PC-9 (cell line): Measurements from ENCODE around the gene CUTC. TPM values are rescaled to one million over a fixed set of nuclear protein-coding genes. Genes with fewer than 3 reads are reported as not detected.

Experiments
- BruUV-seq: library from RNA; stranded (reverse); fragments of 400-500 nt; replicated peaks from 2 replicates; lab custom pipeline; 2021; lab: Mats Ljungman, UMichigan
- CTCF ChIA-PET: fragments of 300-600 bp; sonication (Branson Sonifier 250); formaldehyde crosslinking; loops from one replicate; lab custom pipeline; 2022; ENCODE audit warnings: antibody characterized with exemption; lab: Charles Lee
- POLR2A ChIA-PET: fragments of 300-600 bp; sonication (Branson Sonifier 250); formaldehyde crosslinking; loops from one replicate; lab custom pipeline; 2022; ENCODE audit warnings: antibody characterized with exemption; ENCODE audit not compliant: unreplicated experiment; lab: Charles Lee
- DNase-seq, 2 experiments: peaks; one replicate each; pipeline versions ENCODE4 v3.0.0 to v3.0.0-alpha.2; 2015 to 2022; ENCODE audit warnings: mixed read lengths in 1 of 2
- H2AFZ ChIP-seq: fragments of 200-600 bp; sonication (generic); 2 replicates; pipeline ENCODE4 v1.8.1; 2017; ENCODE audit warnings: antibody characterized with exemption
- H3F3A ChIP-seq: fragments of 200-600 bp; sonication (generic); 2 replicates; pipeline ENCODE4 v1.8.1; 2017; ENCODE audit warnings: antibody characterized with exemption, mild to moderate bottlenecking, low read depth; ENCODE audit not compliant: insufficient read depth
- H3K27ac ChIP-seq: fragments of 200-600 bp; sonication (generic); 2 replicates; pipeline ENCODE4 v1.6.1; 2016; ENCODE audit warnings: mixed run types
- H3K27me3 ChIP-seq: fragments of 200-600 bp; sonication (generic); 2 replicates; pipeline ENCODE4 v1.6.1; 2016; ENCODE audit warnings: low read depth, mixed run types; ENCODE audit not compliant: insufficient read depth
- H3K36me3 ChIP-seq: fragments of 200-600 bp; sonication (generic); 2 replicates; pipeline ENCODE4 v1.6.1; 2016; ENCODE audit warnings: low read depth, mixed run types
- H3K4me1 ChIP-seq: fragments of 200-600 bp; sonication (generic); replicated peaks from 2 replicates; pipeline ENCODE4 v1.6.1; 2016; ENCODE audit warnings: mixed run types; ENCODE audit not compliant: insufficient read depth
- H3K4me2 ChIP-seq: fragments of 200-600 bp; sonication (generic); 2 replicates; pipeline ENCODE4 v1.6.1; 2017; ENCODE audit warnings: mixed run types
- H3K4me3 ChIP-seq: fragments of 200-600 bp; sonication (generic); 2 replicates; pipeline ENCODE4 v1.6.1; 2016; ENCODE audit warnings: mixed run types
- H3K79me2 ChIP-seq: fragments of 200-600 bp; sonication (generic); 2 replicates; pipeline ENCODE4 v1.6.1; 2017; ENCODE audit warnings: low read depth, mixed run types
- H3K9me2 ChIP-seq: fragments of 200-600 bp; sonication (generic); 2 replicates; pipeline ENCODE4 v1.8.1; 2017; ENCODE audit warnings: mild to moderate bottlenecking; ENCODE audit not compliant: insufficient read depth
- H3K9me3 ChIP-seq: fragments of 200-600 bp; sonication (generic); 2 replicates; pipeline ENCODE4 v1.8.1; 2016; ENCODE audit warnings: low read depth; ENCODE audit not compliant: insufficient read depth
- H4K20me1 ChIP-seq: fragments of 200-600 bp; sonication (generic); 2 replicates; pipeline ENCODE4 v1.8.1; 2017; ENCODE audit not compliant: insufficient read depth
- EZH2 ChIP-seq: fragments of 200-600 bp; sonication (generic); IDR thresholded peaks from 2 replicates; pipeline ENCODE4 v1.8.0; 2017; ENCODE audit warnings: antibody characterized with exemption, low read depth
- intact Hi-C: fragments of 100-400 bp; cut with micrococcal nuclease; formaldehyde crosslinking; loops from one replicate; pipeline ENCODE4 v1.10.0; 2022; ENCODE audit not compliant: unreplicated experiment
- total RNA-seq: library from RNA; stranded (reverse); gene quantifications from 2 replicates; pipeline ENCODE4 v1.2.3, GENCODE V29; 2021
- TF ChIP-seq, protein P1 (sequence below): fragments of 200-600 bp; sonication (generic); conservative IDR thresholded peaks from 2 replicates; pipeline ENCODE4 v1.6.1; 2017; ENCODE audit warnings: mixed run types, antibody characterized with exemption, mild to moderate bottlenecking, moderate library complexity

The CUTC gene
- total RNA-seq, 1 experiment from 2014 or later = 7.6 TPM

DNA sequence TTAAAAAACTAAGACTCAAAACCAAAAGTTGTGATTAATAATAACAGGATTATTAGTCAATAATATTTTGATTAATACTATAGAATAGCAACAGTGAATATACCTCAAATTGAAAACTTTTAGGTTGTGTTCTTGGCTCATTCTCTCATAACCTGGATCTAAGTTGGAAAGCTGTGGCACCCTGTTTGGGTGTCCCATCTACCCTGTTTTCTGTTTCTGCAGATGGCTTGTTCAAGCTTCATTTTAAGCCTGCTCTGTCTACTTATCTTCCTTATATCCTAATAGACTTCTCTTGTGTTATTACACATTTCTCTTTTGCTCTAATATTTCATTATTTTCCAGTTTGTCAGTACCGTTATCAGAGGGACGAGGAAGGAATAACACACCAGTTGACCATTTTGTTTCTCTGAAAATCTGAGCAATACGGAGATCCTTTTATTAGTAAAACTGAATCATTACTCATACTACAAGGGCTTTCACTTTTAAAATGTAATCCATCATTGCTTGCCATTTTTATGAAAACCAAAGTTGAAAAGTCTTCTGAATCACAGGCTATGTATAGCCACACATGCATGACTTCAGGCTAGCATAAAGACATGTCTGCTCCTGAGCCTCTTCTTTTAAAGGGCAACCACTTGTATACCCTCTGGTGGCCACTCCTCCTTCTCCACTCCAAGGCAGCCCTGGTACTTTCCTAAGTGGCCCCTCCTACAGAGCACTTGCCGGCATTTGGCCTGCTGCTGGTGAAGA, 22.4 kb upstream of the CUTC start:
- intact Hi-C loops = loop anchor here (2.0 to 5.0 kb wide), 3 partner anchors 91 to 312 kb away; no protein-coding TSS in a partner anchor
- ChIA-PET CTCF (no interaction called here), POLR2A (no interaction called here)
- Histone ChIP-seq H3K27ac (0 out of 2 replicates have a peak overlapping the region, but pooled peaks have one; percentile 68), H3K9me3 (no peaks in the 10 kb centered on the region), H2AFZ (no peak overlapping the region), H3K4me2 (no peak overlapping the region), H3F3A (no peaks in the 10 kb centered on the region), H3K36me3 (peaks cover 12% of the 10 kb centered on the region), H3K79me2 (no peaks in the 10 kb centered on the region), H3K27me3 (no peaks in the 10 kb centered on the region), H4K20me1 (no peaks in the 10 kb centered on the region), H3K4me1 (no peaks in the 10 kb centered on the region), H3K9me2 (no peaks in the 10 kb centered on the region), H3K4me3 (no peak overlapping the region)
- BruUV-seq = no TSS peak
- no peak for TF ChIP-seq EZH2
- TF ChIP-seq, protein P1, sequence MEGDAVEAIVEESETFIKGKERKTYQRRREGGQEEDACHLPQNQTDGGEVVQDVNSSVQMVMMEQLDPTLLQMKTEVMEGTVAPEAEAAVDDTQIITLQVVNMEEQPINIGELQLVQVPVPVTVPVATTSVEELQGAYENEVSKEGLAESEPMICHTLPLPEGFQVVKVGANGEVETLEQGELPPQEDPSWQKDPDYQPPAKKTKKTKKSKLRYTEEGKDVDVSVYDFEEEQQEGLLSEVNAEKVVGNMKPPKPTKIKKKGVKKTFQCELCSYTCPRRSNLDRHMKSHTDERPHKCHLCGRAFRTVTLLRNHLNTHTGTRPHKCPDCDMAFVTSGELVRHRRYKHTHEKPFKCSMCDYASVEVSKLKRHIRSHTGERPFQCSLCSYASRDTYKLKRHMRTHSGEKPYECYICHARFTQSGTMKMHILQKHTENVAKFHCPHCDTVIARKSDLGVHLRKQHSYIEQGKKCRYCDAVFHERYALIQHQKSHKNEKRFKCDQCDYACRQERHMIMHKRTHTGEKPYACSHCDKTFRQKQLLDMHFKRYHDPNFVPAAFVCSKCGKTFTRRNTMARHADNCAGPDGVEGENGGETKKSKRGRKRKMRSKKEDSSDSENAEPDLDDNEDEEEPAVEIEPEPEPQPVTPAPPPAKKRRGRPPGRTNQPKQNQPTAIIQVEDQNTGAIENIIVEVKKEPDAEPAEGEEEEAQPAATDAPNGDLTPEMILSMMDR = no peak
- no peak for DNase-seq

DNA sequence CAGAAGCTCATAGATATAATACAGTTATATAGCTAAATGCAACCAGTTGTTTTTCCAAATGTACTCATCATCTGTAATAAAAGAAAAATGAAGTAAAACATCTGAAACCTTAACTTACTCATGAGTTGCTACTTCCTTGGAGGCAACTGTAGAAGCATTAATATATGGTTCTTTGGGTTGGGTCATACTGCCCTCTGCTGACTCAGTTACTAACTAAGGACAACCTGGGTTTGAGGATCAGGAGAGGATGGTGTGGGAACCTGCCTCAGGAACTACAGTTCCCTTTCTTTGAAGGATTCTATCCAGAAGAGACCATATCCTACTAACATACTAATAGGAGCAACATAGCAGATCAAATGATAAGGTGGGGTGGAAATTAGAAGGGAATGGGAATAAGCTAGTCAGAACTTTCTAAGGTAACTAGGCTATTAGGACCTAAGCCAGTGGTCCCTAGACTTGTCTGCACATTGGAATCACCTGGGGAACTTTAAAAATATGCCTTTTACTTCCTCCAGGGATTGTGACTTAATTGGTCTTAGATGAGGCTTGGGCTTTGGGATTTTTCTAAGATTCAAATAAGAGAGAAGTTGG, 20.8 kb upstream of the CUTC start:
- H3K36me3 ChIP-seq = peaks cover 12% of the 10 kb centered on the region
- no TSS peak for BruUV-seq
- intact Hi-C loops = loop anchor here (1.0 to 5.0 kb wide), 4 partner anchors 92 to 314 kb away; no protein-coding TSS in a partner anchor
- H2AFZ ChIP-seq = no peak overlapping the region
- H3K4me3 ChIP-seq = no peak overlapping the region
- no peak overlapping the region for H3K4me2 ChIP-seq
- peak in 1 of 2 experiments; percentile 10 for DNase-seq
- ChIA-PET CTCF (no interaction called here), POLR2A (interaction anchor here (0.6 kb wide), 1 partner anchor 52 kb away, joined by 4 read pairs; the partner anchor contains the start of gene ENTPD7)
- H3F3A ChIP-seq = no peaks in the 10 kb centered on the region
- no peak overlapping the region for H3K27ac ChIP-seq
- no peaks in the 10 kb centered on the region for H4K20me1 ChIP-seq
- no peak for TF ChIP-seq EZH2
- TF ChIP-seq, protein P1 = peak; percentile 67; the same call in 1 of the 2 replicates
- no peaks in the 10 kb centered on the region for H3K9me2 ChIP-seq
- no peaks in the 10 kb centered on the region for H3K79me2 ChIP-seq
- H3K9me3 ChIP-seq = no peaks in the 10 kb centered on the region
- no peaks in the 10 kb centered on the region for H3K27me3 ChIP-seq
- no peaks in the 10 kb centered on the region for H3K4me1 ChIP-seq

DNA sequence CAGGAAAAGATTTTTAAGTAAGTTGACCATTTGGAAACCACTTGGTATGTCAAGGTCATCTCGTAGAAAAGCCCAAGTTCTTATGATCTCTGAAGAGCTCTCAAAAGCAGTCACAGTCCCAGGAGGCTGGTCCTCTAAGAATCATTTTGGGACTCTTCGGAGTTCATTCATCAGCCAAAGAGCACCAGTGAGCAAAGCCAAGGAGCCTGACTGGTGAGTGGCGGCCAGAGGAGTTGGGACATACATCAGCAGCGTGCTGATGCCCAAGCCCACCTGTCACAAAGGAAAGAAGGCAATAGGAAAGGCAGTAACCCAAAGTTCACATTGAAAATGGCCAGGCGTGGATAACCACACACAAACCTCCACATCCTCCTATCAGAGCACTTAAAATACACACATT, 17.6 kb upstream of the CUTC start:
- ChIA-PET POLR2A (interaction anchor here (0.6 kb wide), 1 partner anchor 26 kb away, joined by 5 read pairs; no protein-coding TSS in a partner anchor), CTCF (interaction anchor here (0.7 kb wide), 2 partner anchors 10 to 84 kb away, joined by 3 to 6 read pairs; no protein-coding TSS in a partner anchor)
- H3K9me3 ChIP-seq = no peaks in the 10 kb centered on the region
- TF ChIP-seq, protein P1 = no peak
- no peak for TF ChIP-seq EZH2
- BruUV-seq = no TSS peak
- H3K9me2 ChIP-seq = no peaks in the 10 kb centered on the region
- no peak overlapping the region for H2AFZ ChIP-seq
- no peaks in the 10 kb centered on the region for H3F3A ChIP-seq
- intact Hi-C loops = loop anchor here (5.0 kb wide), 2 partner anchors 277 to 317 kb away; no protein-coding TSS in a partner anchor
- H3K36me3 ChIP-seq = peaks cover 12% of the 10 kb centered on the region
- no peak for DNase-seq
- H3K4me2 ChIP-seq = no peak overlapping the region
- no peak overlapping the region for H3K27ac ChIP-seq
- H3K4me1 ChIP-seq = no peaks in the 10 kb centered on the region
- H3K27me3 ChIP-seq = no peaks in the 10 kb centered on the region
- H3K4me3 ChIP-seq = no peak overlapping the region
- no peaks in the 10 kb centered on the region for H3K79me2 ChIP-seq
- H4K20me1 ChIP-seq = no peaks in the 10 kb centered on the region
